Gastroesophageal sphincter (tissue), 4 donors: ENCODE results near the gene CERS1. TPM values are rescaled to one million over a fixed set of nuclear protein-coding genes. Genes with fewer than 3 reads are reported as not detected.

ENCODE experiments used
- ATAC-seq: fragments of 150-250 bp; one replicate; pipeline ENCODE4 v1.9.1; 2016; ENCODE audit warnings: mild to moderate bottlenecking, moderate library complexity
- H3K27ac ChIP-seq, 4 donors: fragments of 200-600 bp; sonication (generic) in 3 of 4; 1 replicate in 3 of 4; 2 replicates in 1 of 4; pipeline ENCODE4 v1.5.1; 2016 to 2019
- H3K27me3 ChIP-seq: fragments of 200-600 bp; sonication (generic); one replicate; pipeline ENCODE4 v1.5.1; 2019
- H3K36me3 ChIP-seq, 2 donors: fragments of 200-600 bp; sonication (generic); one replicate each; pipeline ENCODE4 v1.5.1; 2019; ENCODE audit warnings: control low read depth in 1 of 2
- H3K4me1 ChIP-seq, 3 donors: fragments of 200-600 bp; sonication (generic); 1 replicate in 2 of 3; 2 replicates in 1 of 3; pipeline ENCODE4 v1.5.1; 2016 to 2019; ENCODE audit warnings: control low read depth in 2 of 3
- H3K4me3 ChIP-seq, 2 donors: fragments of 200-600 bp; sonication (generic); one replicate each; pipeline ENCODE4 v1.5.1; 2019; ENCODE audit warnings: mild to moderate bottlenecking in 1 of 2, moderate library complexity in 1 of 2
- H3K9me3 ChIP-seq, 3 donors: fragments of 200-600 bp; sonication (generic); one replicate each; pipeline ENCODE4 v1.5.1; 2017 to 2019; ENCODE audit warnings: control low read depth in 2 of 3
- CTCF ChIP-seq, 4 experiments: fragments of 200-600 bp in 2 of 4; fragments of 450-650 bp in 2 of 4; sonication (generic) in 1 of 4; IDR thresholded peaks; one replicate each; pipeline ENCODE4 v1.5.1; 2017 to 2019; ENCODE audit warnings: antibody characterized with exemption in 4 of 4, mild to moderate bottlenecking in 2 of 4, moderate library complexity in 2 of 4
- EP300 ChIP-seq: sonication (generic); formaldehyde crosslinking; IDR thresholded peaks from one replicate; pipeline ENCODE4 v1.6.1; 2017; ENCODE audit warnings: antibody characterized with exemption, mild to moderate bottlenecking
- POLR2A ChIP-seq, 2 donors: fragments of 450-650 bp; IDR thresholded peaks; one replicate each; pipeline ENCODE4 v1.6.1; 2017; ENCODE audit warnings: antibody characterized with exemption in 2 of 2, mild to moderate bottlenecking in 2 of 2, moderate library complexity in 1 of 2
- POLR2AphosphoS5 ChIP-seq: sonication (generic); formaldehyde crosslinking; IDR thresholded peaks from one replicate; pipeline ENCODE4 v1.6.1; 2017; ENCODE audit warnings: antibody characterized with exemption
- WGBS, 2 donors: methylation state at CpG; one replicate each; pipeline ENCODE4 v1.1.5; 2018; ENCODE audit warnings: low coverage in 1 of 2; 5-methylcytosine and 5-hydroxymethylcytosine counted together
- total RNA-seq, 4 donors: library from RNA; depleted of rRNA; stranded (reverse); fragments of >200 nt; gene quantifications; one replicate each; pipeline ENCODE4 v1.1.0, GENCODE V29; 2016

The CERS1 gene
- total RNA-seq, 4 donors from 2014 or later: 0.73 to 1.3 (median 0.81) TPM; not detected in 1

- WGBS, 2 donors: 80% methylated on average over 1 of the region's 27 CpGs; no CpG with 5 or more reads in 1 of the 2 donors
- peaks cover 0 to 38% (median 6%) of the 10 kb centered on the region in 3 donors for H3K4me1 ChIP-seq
- peaks cover 0 to 83% of the 10 kb centered on the region in 2 donors for H3K36me3 ChIP-seq
- H3K9me3 ChIP-seq: no peaks in the 10 kb centered on the region
- no peak for TF ChIP-seq CTCF (IDR thresholded peaks at IDR 0.05)
- no peak for TF ChIP-seq POLR2A (IDR thresholded peaks at IDR 0.05)
- TF ChIP-seq EP300: no peak
- TF ChIP-seq POLR2AphosphoS5: no peak
- no peak for ATAC-seq
- H3K27ac ChIP-seq: no peak overlapping the region
- peaks cover 20% of the 10 kb centered on the region for H3K27me3 ChIP-seq
- no peak overlapping the region for H3K4me3 ChIP-seq
Observed at GRCh38 chr19:18865106-18865972, 30.6 kb downstream of the CERS1 start.

- H3K4me3 ChIP-seq: no peak overlapping the region
- peaks cover 0 to 38% (median 3%) of the 10 kb centered on the region in 3 donors for H3K4me1 ChIP-seq
- H3K27me3 ChIP-seq: peaks cover 6% of the 10 kb centered on the region
- no peak for TF ChIP-seq CTCF (IDR thresholded peaks at IDR 0.05)
- no peak for TF ChIP-seq POLR2A (IDR thresholded peaks at IDR 0.05)
- TF ChIP-seq POLR2AphosphoS5: no peak
- TF ChIP-seq EP300: no peak
- H3K9me3 ChIP-seq: no peaks in the 10 kb centered on the region
- WGBS, 2 donors: 82 to 100% methylated on average over 1 to 3 of the region's 16 CpGs
- ATAC-seq: no peak
- H3K36me3 ChIP-seq: peaks cover 0 to 98% of the 10 kb centered on the region in 2 donors
- no peak overlapping the region for H3K27ac ChIP-seq
Observed at GRCh38 chr19:18863843-18864362, 32.1 kb downstream of the CERS1 start.

- no CpG with 5 or more reads among the region's 33 CpGs for WGBS, 2 donors
- no peak overlapping the region for H3K4me3 ChIP-seq
- no peaks in the 10 kb centered on the region for H3K9me3 ChIP-seq
- ATAC-seq: no peak
- peaks cover under 1% of the 10 kb centered on the region for H3K27me3 ChIP-seq
- no peak overlapping the region for H3K27ac ChIP-seq
- peaks cover 0 to 100% of the 10 kb centered on the region in 2 donors for H3K36me3 ChIP-seq
- H3K4me1 ChIP-seq: peaks cover 0 to 33% (median 3%) of the 10 kb centered on the region in 3 donors
- TF ChIP-seq POLR2AphosphoS5 (no peak), EP300 (no peak), POLR2A (IDR thresholded peaks at IDR 0.05) (no peak), CTCF (IDR thresholded peaks at IDR 0.05) (no peak)
Observed at GRCh38 chr19:18862976-18863842, 32.7 kb downstream of the CERS1 start.

- Histone ChIP-seq H3K9me3 (no peaks in the 10 kb centered on the region), H3K36me3 (peaks cover 0 to 100% of the 10 kb centered on the region in 2 donors), H3K27me3 (no peaks in the 10 kb centered on the region), H3K4me3 (no peak overlapping the region), H3K4me1 (peaks cover 0 to 28% (median 3%) of the 10 kb centered on the region in 3 donors), H3K27ac (no peak overlapping the region)
- TF ChIP-seq POLR2AphosphoS5: no peak
- TF ChIP-seq EP300: no peak
- TF ChIP-seq CTCF (IDR thresholded peaks at IDR 0.05): no peak
- TF ChIP-seq POLR2A (IDR thresholded peaks at IDR 0.05): no peak
- ATAC-seq: no peak
- 60 to 80% methylated on average over 1 to 4 of the region's 12 CpGs for WGBS, 2 donors
Observed at GRCh38 chr19:18861917-18862316, 34.0 kb downstream of the CERS1 start.
